ENCODE results near the gene UNC119. TPM values are rescaled to one million over a fixed set of nuclear protein-coding genes. Genes with fewer than 3 reads are reported as not detected.

UNC119 gene
- polyA plus RNA-seq, 1 donor from 2014 or later, result 218 TPM

DNA sequence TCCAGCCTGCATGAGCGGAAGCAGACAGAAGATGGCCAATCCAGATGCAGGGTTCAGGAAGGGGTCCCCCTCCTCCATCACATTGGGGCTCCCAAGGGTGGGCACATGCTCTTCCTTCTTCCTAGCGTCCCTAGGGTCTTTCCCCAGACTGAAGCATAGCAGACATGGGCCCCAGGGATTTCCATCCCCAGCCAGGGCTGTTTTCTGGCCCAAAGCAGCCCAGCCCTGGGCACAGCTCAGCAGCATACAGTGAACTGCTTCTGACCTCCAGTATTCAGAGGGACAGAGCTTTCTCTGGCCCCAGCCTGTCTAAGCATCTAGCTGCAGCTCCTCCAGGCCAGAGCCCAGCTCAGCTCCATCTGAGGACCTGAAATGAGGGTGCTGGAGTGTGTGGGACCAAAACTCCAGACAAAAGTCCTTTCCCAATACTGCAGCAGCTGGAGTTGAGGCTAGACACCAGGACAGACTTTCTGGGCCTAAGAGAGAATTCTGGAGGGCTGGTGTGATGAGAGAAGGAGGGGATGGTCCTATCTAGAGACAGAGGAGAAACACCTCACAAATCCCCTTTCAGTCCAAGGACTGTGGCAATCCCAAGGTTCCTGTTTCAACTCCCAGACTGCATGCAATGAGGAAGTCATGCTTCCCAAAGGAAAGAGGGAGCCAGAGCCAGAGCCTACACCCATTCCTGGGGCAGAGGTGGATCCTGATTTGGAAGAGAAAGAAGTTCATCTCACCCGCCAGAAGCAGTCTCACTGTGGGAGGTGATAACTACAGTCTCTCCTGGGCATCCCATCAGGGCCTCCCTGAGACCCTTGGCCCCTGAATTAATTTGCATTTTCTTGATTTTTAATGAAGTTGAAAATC is 50.8 kb downstream of the UNC119 start:
- TF ChIP-seq RAD21 (conservative IDR thresholded peaks at IDR 0.05), result no peak
- no peak for TF ChIP-seq TAF1 (IDR thresholded peaks at IDR 0.05; ENCODE audit: low read depth)
- TF ChIP-seq EZH2 (IDR thresholded peaks at IDR 0.05; ENCODE audit: borderline replicate concordance, insufficient read depth, low read length, poor library complexity, severe bottlenecking), result no peak
- TF ChIP-seq SMC3 (conservative IDR thresholded peaks at IDR 0.05; ENCODE audit: poor library complexity), result no peak
- TF ChIP-seq, protein P1, sequence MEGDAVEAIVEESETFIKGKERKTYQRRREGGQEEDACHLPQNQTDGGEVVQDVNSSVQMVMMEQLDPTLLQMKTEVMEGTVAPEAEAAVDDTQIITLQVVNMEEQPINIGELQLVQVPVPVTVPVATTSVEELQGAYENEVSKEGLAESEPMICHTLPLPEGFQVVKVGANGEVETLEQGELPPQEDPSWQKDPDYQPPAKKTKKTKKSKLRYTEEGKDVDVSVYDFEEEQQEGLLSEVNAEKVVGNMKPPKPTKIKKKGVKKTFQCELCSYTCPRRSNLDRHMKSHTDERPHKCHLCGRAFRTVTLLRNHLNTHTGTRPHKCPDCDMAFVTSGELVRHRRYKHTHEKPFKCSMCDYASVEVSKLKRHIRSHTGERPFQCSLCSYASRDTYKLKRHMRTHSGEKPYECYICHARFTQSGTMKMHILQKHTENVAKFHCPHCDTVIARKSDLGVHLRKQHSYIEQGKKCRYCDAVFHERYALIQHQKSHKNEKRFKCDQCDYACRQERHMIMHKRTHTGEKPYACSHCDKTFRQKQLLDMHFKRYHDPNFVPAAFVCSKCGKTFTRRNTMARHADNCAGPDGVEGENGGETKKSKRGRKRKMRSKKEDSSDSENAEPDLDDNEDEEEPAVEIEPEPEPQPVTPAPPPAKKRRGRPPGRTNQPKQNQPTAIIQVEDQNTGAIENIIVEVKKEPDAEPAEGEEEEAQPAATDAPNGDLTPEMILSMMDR (IDR thresholded peaks at IDR 0.05; ENCODE audit: poor library complexity, severe bottlenecking), result no peak
- no peak for TF ChIP-seq MXI1 (conservative IDR thresholded peaks at IDR 0.05; ENCODE audit: poor library complexity, severe bottlenecking)
- TF ChIP-seq, protein P2, sequence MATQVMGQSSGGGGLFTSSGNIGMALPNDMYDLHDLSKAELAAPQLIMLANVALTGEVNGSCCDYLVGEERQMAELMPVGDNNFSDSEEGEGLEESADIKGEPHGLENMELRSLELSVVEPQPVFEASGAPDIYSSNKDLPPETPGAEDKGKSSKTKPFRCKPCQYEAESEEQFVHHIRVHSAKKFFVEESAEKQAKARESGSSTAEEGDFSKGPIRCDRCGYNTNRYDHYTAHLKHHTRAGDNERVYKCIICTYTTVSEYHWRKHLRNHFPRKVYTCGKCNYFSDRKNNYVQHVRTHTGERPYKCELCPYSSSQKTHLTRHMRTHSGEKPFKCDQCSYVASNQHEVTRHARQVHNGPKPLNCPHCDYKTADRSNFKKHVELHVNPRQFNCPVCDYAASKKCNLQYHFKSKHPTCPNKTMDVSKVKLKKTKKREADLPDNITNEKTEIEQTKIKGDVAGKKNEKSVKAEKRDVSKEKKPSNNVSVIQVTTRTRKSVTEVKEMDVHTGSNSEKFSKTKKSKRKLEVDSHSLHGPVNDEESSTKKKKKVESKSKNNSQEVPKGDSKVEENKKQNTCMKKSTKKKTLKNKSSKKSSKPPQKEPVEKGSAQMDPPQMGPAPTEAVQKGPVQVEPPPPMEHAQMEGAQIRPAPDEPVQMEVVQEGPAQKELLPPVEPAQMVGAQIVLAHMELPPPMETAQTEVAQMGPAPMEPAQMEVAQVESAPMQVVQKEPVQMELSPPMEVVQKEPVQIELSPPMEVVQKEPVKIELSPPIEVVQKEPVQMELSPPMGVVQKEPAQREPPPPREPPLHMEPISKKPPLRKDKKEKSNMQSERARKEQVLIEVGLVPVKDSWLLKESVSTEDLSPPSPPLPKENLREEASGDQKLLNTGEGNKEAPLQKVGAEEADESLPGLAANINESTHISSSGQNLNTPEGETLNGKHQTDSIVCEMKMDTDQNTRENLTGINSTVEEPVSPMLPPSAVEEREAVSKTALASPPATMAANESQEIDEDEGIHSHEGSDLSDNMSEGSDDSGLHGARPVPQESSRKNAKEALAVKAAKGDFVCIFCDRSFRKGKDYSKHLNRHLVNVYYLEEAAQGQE (IDR thresholded peaks at IDR 0.05; ENCODE audit: borderline replicate concordance), result no peak
- no peak for TF ChIP-seq EP300 (conservative IDR thresholded peaks at IDR 0.05; ENCODE audit: poor library complexity, severe bottlenecking)
- TF ChIP-seq POLR2AphosphoS5 (IDR thresholded peaks at IDR 0.05), result no peak

DNA sequence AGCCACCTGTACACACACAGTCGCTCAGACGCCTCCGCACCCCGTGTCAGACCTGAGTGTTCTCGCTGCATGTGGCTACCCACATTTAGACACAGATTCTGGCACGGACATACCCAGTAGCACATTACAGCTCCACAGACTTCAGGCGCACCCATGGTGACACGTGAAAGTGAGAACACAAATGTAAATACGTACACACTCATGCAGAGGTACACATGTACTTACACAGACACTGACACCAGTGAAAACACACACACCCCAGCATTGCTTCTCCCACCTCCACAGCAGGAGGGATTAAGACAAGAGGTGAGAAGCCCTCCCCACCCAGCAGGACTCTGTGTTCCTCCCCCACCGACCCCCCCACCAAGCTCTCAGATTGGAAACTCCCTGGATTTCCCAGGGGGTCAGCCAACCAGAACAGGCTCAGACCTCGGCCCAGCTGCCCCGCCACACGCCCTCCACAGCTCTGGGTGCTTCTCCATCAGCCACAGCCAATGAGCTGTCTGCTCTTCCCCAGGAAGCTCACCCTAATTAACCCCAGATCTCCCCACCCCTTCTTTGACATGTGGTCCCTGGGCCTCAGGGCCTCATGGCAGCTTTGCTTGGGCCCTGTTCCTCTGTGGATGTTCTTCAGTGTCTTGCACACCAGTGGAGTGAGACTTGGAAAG is 51.6 kb downstream of the UNC119 start:
- Histone ChIP-seq H2AFZ (ENCODE audit: low read depth, low read length) (no peak overlapping the region), H3K36me3 (ENCODE audit: insufficient read depth, low read length) (no peaks in the 10 kb centered on the region)

More for the DNA sequence above, 50.8 kb downstream of the UNC119 start:
- H3F3A ChIP-seq (ENCODE audit: insufficient read depth, low read length, poor library complexity, severe bottlenecking), result no peaks in the 10 kb centered on the region
- no peaks in the 10 kb centered on the region for H3K27me3 ChIP-seq (ENCODE audit: insufficient read depth, low read depth, low read length)
- H3K9me2 ChIP-seq (ENCODE audit: insufficient read depth, low read length), result no peaks in the 10 kb centered on the region
- no peak overlapping the region for H3K4me3 ChIP-seq (ENCODE audit: low read length)
- no peak overlapping the region for H3K4me2 ChIP-seq (ENCODE audit: low read length)
- H3K9ac ChIP-seq (ENCODE audit: low read length), result no peak overlapping the region
- no peaks in the 10 kb centered on the region for H3K9me3 ChIP-seq (ENCODE audit: low read length)
- no peak overlapping the region for H2AFZ ChIP-seq (ENCODE audit: low read depth, low read length)
- no peak overlapping the region for H3K27ac ChIP-seq (ENCODE audit: low read length)
- H3K36me3 ChIP-seq (ENCODE audit: insufficient read depth, low read length), result no peaks in the 10 kb centered on the region
- no peaks in the 10 kb centered on the region for H3K79me2 ChIP-seq (replicated peaks; ENCODE audit: insufficient read depth, low read length)
- no peaks in the 10 kb centered on the region for H4K20me1 ChIP-seq (ENCODE audit: insufficient read depth)

More for the DNA sequence above, 51.6 kb downstream of the UNC119 start:
- Histone ChIP-seq H3K4me3 (ENCODE audit: low read length) (no peak overlapping the region), H3K27me3 (ENCODE audit: insufficient read depth, low read depth, low read length) (no peaks in the 10 kb centered on the region), H4K20me1 (ENCODE audit: insufficient read depth) (no peaks in the 10 kb centered on the region), H3K9me3 (ENCODE audit: low read length) (no peaks in the 10 kb centered on the region), H3K4me2 (ENCODE audit: low read length) (no peak overlapping the region), H3F3A (ENCODE audit: insufficient read depth, low read length, poor library complexity, severe bottlenecking) (no peaks in the 10 kb centered on the region), H3K79me2 (replicated peaks; ENCODE audit: insufficient read depth, low read length) (no peaks in the 10 kb centered on the region), H3K27ac (ENCODE audit: low read length) (no peak overlapping the region), H3K9me2 (ENCODE audit: insufficient read depth, low read length) (no peaks in the 10 kb centered on the region), H3K9ac (ENCODE audit: low read length) (no peak overlapping the region)
- TF ChIP-seq MXI1 (conservative IDR thresholded peaks at IDR 0.05; ENCODE audit: poor library complexity, severe bottlenecking), result no peak
- TF ChIP-seq, protein P2 (IDR thresholded peaks at IDR 0.05; ENCODE audit: borderline replicate concordance), result no peak
- no peak for TF ChIP-seq RAD21 (conservative IDR thresholded peaks at IDR 0.05)
- TF ChIP-seq SMC3 (conservative IDR thresholded peaks at IDR 0.05; ENCODE audit: poor library complexity), result no peak
- TF ChIP-seq, protein P1 (IDR thresholded peaks at IDR 0.05; ENCODE audit: poor library complexity, severe bottlenecking), result no peak
- no peak for TF ChIP-seq EZH2 (IDR thresholded peaks at IDR 0.05; ENCODE audit: borderline replicate concordance, insufficient read depth, low read length, poor library complexity, severe bottlenecking)
- TF ChIP-seq POLR2AphosphoS5 (IDR thresholded peaks at IDR 0.05), result no peak
- TF ChIP-seq EP300 (conservative IDR thresholded peaks at IDR 0.05; ENCODE audit: poor library complexity, severe bottlenecking), result no peak
- TF ChIP-seq TAF1 (IDR thresholded peaks at IDR 0.05; ENCODE audit: low read depth), result no peak

Data from neural cell (in vitro differentiated cells).